Measurements from ENCODE around the gene MYO1D.

GRCh38 chr17:32513579-32513978 is 363.3 kb downstream of the MYO1D start:
- TF ChIP-seq YY1 (IDR thresholded peaks at IDR 0.05) (no peak), TAF1 (conservative IDR thresholded peaks at IDR 0.05) (no peak), RXRA (IDR thresholded peaks at IDR 0.05) (no peak), CTCF (IDR thresholded peaks at IDR 0.05; ENCODE audit: low read depth, low read length, missing input control) (no peak), JUND (IDR thresholded peaks at IDR 0.05) (no peak), SP1 (IDR thresholded peaks at IDR 0.05) (no peak), MAX (IDR thresholded peaks at IDR 0.05) (no peak)

Measured in liver (tissue), 3 donors.